ENCODE measurements around the gene LRFN2. TPM values are rescaled to one million over a fixed set of nuclear protein-coding genes. Genes with fewer than 3 reads are reported as not detected.

The LRFN2 gene
- total and polyA plus RNA-seq, 5 donors from 2014 or later, result not detected

DNA sequence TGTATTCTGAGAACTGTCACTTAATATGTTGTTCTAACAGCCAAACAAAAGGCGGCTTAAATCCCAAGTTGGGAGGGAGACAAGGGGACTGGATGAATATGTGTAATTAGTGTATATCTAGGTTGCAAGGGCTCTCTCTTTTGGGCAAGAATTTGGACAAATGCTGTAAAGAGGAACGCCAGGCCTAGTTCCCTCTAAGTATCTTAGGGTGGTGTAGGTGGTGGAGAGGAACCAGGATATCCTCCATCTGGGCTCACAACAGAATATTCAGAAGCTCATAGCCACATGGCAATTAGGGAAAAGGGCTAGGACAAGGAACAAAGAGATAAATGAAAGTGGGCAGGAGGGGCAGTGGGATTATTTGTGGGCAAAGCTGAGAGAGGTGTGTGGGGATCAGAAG, 149.5 kb downstream of the LRFN2 start:
- no peak for ATAC-seq (ENCODE audit: low read depth in 2 of 2)
- Histone ChIP-seq H3K9me3 (ENCODE audit: control insufficient read depth in 2 of 2, low read length in 2 of 2) (no peaks in the 10 kb centered on the region), H3K36me3 (ENCODE audit: control insufficient read depth, insufficient read depth, low read length) (no peaks in the 10 kb centered on the region), H3K27me3 (ENCODE audit: control insufficient read depth, insufficient read depth, low read length) (no peaks in the 10 kb centered on the region), H3K27ac (ENCODE audit: insufficient read depth, low read length, poor library complexity, severe bottlenecking) (no peak overlapping the region), H3K4me3 (ENCODE audit: low read depth, low read length) (no peak overlapping the region), H3K4me1 (ENCODE audit: control insufficient read depth, insufficient read depth, low read length, poor library complexity, severe bottlenecking) (no peaks in the 10 kb centered on the region)
- H3K9me3 Mint-ChIP-seq, result peaks cover 0 to 1% (median 0%) of the 10 kb centered on the region in 7 donors
- no peaks in the 10 kb centered on the region for H3K36me3 Mint-ChIP-seq
- no peak overlapping the region for H3K27ac Mint-ChIP-seq
- H3K4me3 Mint-ChIP-seq, result no peak overlapping the region
- DNase-seq, result no peak
- H3K27me3 Mint-ChIP-seq, result peaks cover 6% of the 10 kb centered on the region
- no peaks in the 10 kb centered on the region for H3K4me1 Mint-ChIP-seq

DNA sequence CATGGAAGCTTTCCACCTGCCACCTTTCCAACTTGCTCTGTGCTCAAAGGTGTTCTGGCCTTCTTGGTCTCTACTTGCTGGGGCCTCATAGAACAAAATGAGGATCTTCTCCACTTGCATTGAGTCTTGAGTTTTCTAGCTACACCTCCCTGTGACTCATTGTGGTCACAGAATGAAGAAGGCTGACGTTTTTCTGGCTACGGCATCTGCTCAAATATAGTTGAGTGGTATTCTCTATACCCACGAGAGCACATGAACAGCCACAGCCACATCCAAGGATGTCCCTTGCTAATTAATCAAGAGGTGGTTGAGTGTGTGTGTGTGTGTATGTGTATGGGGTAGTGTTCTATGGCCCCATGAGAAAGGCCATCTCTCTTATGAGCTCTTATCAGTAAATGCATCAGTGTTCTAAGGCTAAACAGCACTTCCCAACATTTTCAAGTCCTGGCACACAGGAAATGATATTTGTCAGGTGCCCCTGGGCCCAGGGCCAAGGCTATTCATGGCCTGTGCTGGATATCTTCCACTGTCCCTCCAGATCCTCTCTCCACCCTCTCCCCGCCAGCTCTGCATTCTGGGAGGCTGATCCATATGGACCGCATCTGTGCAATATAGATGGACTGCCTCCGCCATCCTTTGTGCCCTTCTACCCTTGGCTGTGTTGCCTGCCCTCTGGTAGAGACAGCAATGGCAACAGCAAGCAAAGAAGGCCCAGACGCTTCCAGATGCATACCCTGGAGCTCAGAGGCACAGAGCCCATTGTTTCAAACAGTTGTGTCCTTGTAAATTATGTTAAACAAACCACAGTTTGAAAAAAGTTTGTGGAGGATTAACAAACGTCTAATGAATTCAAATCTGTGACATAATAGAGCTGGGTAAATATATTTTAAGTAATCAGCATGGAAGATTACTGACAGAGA, 150.2 kb downstream of the LRFN2 start:
- H3K4me3 Mint-ChIP-seq, result peak overlapping the region in 1 of 4 donors; percentile 17
- no peaks in the 10 kb centered on the region for H3K36me3 Mint-ChIP-seq
- Histone ChIP-seq H3K4me1 (ENCODE audit: control insufficient read depth, insufficient read depth, low read length, poor library complexity, severe bottlenecking) (no peaks in the 10 kb centered on the region), H3K4me3 (ENCODE audit: low read depth, low read length) (no peak overlapping the region), H3K9me3 (ENCODE audit: control insufficient read depth in 2 of 2, low read length in 2 of 2) (no peaks in the 10 kb centered on the region), H3K27me3 (ENCODE audit: control insufficient read depth, insufficient read depth, low read length) (no peaks in the 10 kb centered on the region), H3K27ac (ENCODE audit: insufficient read depth, low read length, poor library complexity, severe bottlenecking) (no peak overlapping the region), H3K36me3 (ENCODE audit: control insufficient read depth, insufficient read depth, low read length) (no peaks in the 10 kb centered on the region)
- H3K27ac Mint-ChIP-seq, result no peak overlapping the region
- ATAC-seq (ENCODE audit: low read depth in 2 of 2) (no peak), DNase-seq (no peak)
- H3K9me3 Mint-ChIP-seq, result peaks cover 0 to 1% (median 0%) of the 10 kb centered on the region in 7 donors
- no peaks in the 10 kb centered on the region for H3K4me1 Mint-ChIP-seq
- H3K27me3 Mint-ChIP-seq, result peaks cover 6% of the 10 kb centered on the region

DNA sequence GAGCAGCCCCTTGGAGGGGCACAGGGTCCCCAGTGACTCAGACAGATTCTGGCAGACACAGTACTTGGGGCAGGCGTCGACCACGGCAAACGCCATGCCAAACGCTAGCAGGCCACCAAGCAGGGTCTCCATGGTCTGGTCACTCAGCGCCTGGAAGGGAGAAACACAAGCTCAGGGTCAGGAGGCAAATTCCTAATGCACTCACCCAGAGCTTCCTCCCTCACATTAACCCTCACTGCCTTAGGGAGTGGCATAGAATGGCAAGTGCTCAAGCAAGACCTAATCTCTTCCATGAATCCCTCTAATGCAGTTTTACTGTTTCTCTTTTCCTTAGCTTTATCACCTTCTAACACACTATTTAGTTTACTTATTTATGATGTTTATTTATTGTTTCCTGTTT, 154.2 kb downstream of the LRFN2 start:
- no peak overlapping the region for H3K27ac ChIP-seq (ENCODE audit: insufficient read depth, low read length, poor library complexity, severe bottlenecking)
- Mint-ChIP-seq H3K36me3 (no peaks in the 10 kb centered on the region), H3K27me3 (peaks cover 6% of the 10 kb centered on the region), H3K27ac (no peak overlapping the region), H3K4me1 (no peaks in the 10 kb centered on the region), H3K4me3 (no peak overlapping the region), H3K9me3 (peaks cover 0 to 1% (median 0%) of the 10 kb centered on the region in 7 donors)
- H3K27me3 ChIP-seq (ENCODE audit: control insufficient read depth, insufficient read depth, low read length), result peaks cover 2% of the 10 kb centered on the region
- no peak for ATAC-seq (ENCODE audit: low read depth in 2 of 2)
- H3K9me3 ChIP-seq (ENCODE audit: control insufficient read depth in 2 of 2, low read length in 2 of 2), result no peaks in the 10 kb centered on the region
- H3K36me3 ChIP-seq (ENCODE audit: control insufficient read depth, insufficient read depth, low read length), result no peaks in the 10 kb centered on the region
- H3K4me1 ChIP-seq (ENCODE audit: control insufficient read depth, insufficient read depth, low read length, poor library complexity, severe bottlenecking), result no peaks in the 10 kb centered on the region
- no peak for DNase-seq
- H3K4me3 ChIP-seq (ENCODE audit: low read depth, low read length), result no peak overlapping the region

DNA sequence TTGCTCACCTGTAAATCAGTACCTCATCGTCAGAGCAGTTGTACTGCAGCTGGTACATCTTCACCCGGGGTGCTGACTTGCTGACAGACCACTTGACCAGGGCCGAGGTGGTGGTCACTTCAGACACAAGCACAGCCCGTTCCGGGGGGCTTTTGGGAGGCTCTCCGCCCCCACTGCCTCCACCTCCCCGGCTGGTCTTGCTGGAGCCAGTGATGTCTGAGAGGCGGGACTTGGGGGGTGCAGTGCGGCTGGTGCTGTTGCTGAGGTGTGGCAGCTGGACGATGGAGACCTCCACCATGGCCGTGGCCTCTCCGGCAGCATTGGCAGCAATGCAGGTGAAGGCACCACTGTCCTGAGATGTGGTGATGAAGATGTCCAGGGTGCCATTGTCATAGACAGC, 155.5 kb downstream of the LRFN2 start:
- H3K27me3 ChIP-seq (ENCODE audit: control insufficient read depth, insufficient read depth, low read length), result peaks cover 3% of the 10 kb centered on the region
- ATAC-seq (ENCODE audit: low read depth in 2 of 2), result no peak

DNA sequence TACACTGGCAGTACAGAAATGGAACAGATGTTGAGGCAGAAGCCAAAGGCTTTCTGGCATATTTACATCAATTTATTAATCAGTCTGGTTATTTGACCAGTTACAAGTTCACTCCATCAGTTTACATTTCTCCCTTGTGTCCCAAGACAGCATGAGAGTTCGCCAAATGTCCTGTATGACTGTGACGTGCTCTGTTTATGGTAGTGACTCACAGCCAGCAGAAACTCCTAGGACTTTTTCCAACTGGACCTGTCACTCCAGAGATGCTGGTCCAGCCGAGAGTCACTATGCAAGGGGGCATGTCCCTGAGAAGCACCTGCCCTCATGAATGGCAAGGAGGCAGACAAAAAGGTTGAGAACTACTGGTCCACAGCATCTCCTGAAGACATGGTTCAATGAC, 160.0 kb downstream of the LRFN2 start:
- no peak for ATAC-seq (ENCODE audit: low read depth in 2 of 2)
- H3K9me3 Mint-ChIP-seq, result no peaks in the 10 kb centered on the region
- no peak overlapping the region for H3K4me3 Mint-ChIP-seq
- Histone ChIP-seq H3K27me3 (ENCODE audit: control insufficient read depth, insufficient read depth, low read length) (peaks cover 3% of the 10 kb centered on the region), H3K4me1 (ENCODE audit: control insufficient read depth, insufficient read depth, low read length, poor library complexity, severe bottlenecking) (no peaks in the 10 kb centered on the region), H3K27ac (ENCODE audit: insufficient read depth, low read length, poor library complexity, severe bottlenecking) (no peak overlapping the region), H3K36me3 (ENCODE audit: control insufficient read depth, insufficient read depth, low read length) (no peaks in the 10 kb centered on the region), H3K4me3 (ENCODE audit: low read depth, low read length) (no peak overlapping the region), H3K9me3 (ENCODE audit: control insufficient read depth in 2 of 2, low read length in 2 of 2) (no peaks in the 10 kb centered on the region)
- no peaks in the 10 kb centered on the region for H3K36me3 Mint-ChIP-seq
- H3K27me3 Mint-ChIP-seq, result peaks cover 5% of the 10 kb centered on the region
- no peaks in the 10 kb centered on the region for H3K4me1 Mint-ChIP-seq
- no peak for DNase-seq
- no peak overlapping the region for H3K27ac Mint-ChIP-seq

More for the DNA sequence above, 155.5 kb downstream of the LRFN2 start:
- H3K4me1 Mint-ChIP-seq, result no peaks in the 10 kb centered on the region
- no peaks in the 10 kb centered on the region for H3K36me3 Mint-ChIP-seq
- no peak overlapping the region for H3K27ac Mint-ChIP-seq
- no peaks in the 10 kb centered on the region for H3K4me1 ChIP-seq (ENCODE audit: control insufficient read depth, insufficient read depth, low read length, poor library complexity, severe bottlenecking)
- H3K27ac ChIP-seq (ENCODE audit: insufficient read depth, low read length, poor library complexity, severe bottlenecking), result no peak overlapping the region
- H3K4me3 Mint-ChIP-seq, result no peak overlapping the region
- no peaks in the 10 kb centered on the region for H3K36me3 ChIP-seq (ENCODE audit: control insufficient read depth, insufficient read depth, low read length)
- H3K9me3 Mint-ChIP-seq, result peaks cover 0 to 1% (median 0%) of the 10 kb centered on the region in 7 donors
- no peaks in the 10 kb centered on the region for H3K9me3 ChIP-seq (ENCODE audit: control insufficient read depth in 2 of 2, low read length in 2 of 2)
- no peak overlapping the region for H3K4me3 ChIP-seq (ENCODE audit: low read depth, low read length)
- peaks cover 2% of the 10 kb centered on the region for H3K27me3 Mint-ChIP-seq
- DNase-seq, result no peak

DNA sequence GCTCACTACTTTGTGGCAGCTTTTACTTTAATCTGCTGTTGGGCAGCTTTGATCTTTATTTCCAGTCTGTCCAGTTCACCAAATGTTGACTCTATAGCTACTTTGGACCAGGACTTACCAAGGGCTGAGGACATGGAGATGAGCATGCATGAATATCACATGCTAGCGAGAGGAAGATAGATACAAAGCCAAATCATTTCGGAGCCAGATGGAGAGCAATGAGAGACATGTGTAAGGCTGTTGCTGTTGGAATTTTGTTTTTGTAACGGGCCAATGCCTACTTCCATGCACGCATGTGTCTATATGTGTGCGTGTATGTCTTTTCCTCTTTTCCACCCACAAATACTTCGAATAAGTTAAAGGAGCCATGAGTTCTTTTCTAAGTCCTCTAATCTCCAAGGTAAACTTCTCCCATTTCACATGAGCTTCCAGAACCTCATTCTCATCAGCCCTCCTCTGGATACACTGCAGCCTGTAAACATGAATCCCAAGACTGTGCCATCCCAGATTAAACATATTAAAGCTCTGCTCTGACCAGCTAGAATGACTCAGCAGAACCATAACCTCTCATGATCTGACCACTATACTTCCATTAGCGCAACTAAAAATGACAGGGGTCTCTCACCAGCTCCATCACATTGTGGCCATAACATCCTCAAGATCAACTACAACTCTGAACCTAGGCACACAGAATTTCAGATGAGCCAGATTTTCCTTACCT, 160.7 kb downstream of the LRFN2 start:
- peaks cover 3% of the 10 kb centered on the region for H3K27me3 ChIP-seq (ENCODE audit: control insufficient read depth, insufficient read depth, low read length)
- no peak overlapping the region for H3K27ac Mint-ChIP-seq
- H3K9me3 ChIP-seq (ENCODE audit: control insufficient read depth in 2 of 2, low read length in 2 of 2), result no peaks in the 10 kb centered on the region
- H3K9me3 Mint-ChIP-seq, result no peaks in the 10 kb centered on the region
- no peak overlapping the region for H3K4me3 ChIP-seq (ENCODE audit: low read depth, low read length)
- no peak for DNase-seq
- no peak overlapping the region for H3K4me3 Mint-ChIP-seq
- H3K36me3 ChIP-seq (ENCODE audit: control insufficient read depth, insufficient read depth, low read length), result no peaks in the 10 kb centered on the region
- no peak for ATAC-seq (ENCODE audit: low read depth in 2 of 2)
- H3K27me3 Mint-ChIP-seq, result peaks cover 5% of the 10 kb centered on the region
- no peak overlapping the region for H3K27ac ChIP-seq (ENCODE audit: insufficient read depth, low read length, poor library complexity, severe bottlenecking)
- no peaks in the 10 kb centered on the region for H3K36me3 Mint-ChIP-seq
- H3K4me1 ChIP-seq (ENCODE audit: control insufficient read depth, insufficient read depth, low read length, poor library complexity, severe bottlenecking), result no peaks in the 10 kb centered on the region
- no peaks in the 10 kb centered on the region for H3K4me1 Mint-ChIP-seq

DNA sequence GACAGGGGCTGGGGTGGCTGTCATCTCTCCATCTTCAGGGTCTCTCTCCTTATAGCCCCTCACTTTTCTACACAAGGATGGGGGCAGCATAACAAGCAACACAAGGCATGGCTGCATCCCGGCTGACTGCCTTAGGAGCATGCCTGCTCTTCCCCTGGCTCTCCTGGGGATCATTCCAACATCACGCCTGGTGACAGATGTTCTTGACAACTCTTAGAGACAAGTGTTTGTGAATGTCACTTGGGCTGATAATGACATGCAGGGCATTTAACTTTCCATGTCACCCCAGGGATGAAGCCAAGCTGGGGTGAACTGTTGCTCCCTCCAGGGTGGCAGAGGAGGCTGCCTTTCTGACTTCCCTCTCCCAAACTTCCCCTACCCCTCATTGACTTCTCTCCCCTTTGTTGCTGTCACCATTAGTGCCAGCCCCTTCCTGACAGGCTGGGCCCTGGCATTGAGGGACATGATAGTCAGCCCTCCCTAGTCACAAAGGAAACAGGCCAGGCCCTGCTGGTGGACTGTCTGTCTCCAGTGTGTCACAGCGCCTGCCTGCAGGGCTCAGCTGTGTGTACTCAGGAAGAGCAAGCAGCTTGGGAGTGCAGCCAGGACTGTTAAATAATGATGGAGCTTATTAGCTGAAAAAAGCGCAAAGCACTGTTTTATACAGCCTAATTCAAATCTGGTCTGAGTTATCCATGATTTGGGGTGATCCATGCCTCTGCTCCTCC, 161.8 kb downstream of the LRFN2 start:
- ATAC-seq (ENCODE audit: low read depth in 2 of 2) (no peak), DNase-seq (no peak)
- Mint-ChIP-seq H3K27me3 (peaks cover 5% of the 10 kb centered on the region), H3K27ac (peak overlapping the region in 1 of 3 donors; percentile 81), H3K4me1 (no peaks in the 10 kb centered on the region), H3K4me3 (no peak overlapping the region), H3K9me3 (no peaks in the 10 kb centered on the region), H3K36me3 (no peaks in the 10 kb centered on the region)
- Histone ChIP-seq H3K4me1 (ENCODE audit: control insufficient read depth, insufficient read depth, low read length, poor library complexity, severe bottlenecking) (no peaks in the 10 kb centered on the region), H3K36me3 (ENCODE audit: control insufficient read depth, insufficient read depth, low read length) (no peaks in the 10 kb centered on the region), H3K27ac (ENCODE audit: insufficient read depth, low read length, poor library complexity, severe bottlenecking) (no peak overlapping the region), H3K9me3 (ENCODE audit: control insufficient read depth in 2 of 2, low read length in 2 of 2) (no peaks in the 10 kb centered on the region), H3K4me3 (ENCODE audit: low read depth, low read length) (no peak overlapping the region), H3K27me3 (ENCODE audit: control insufficient read depth, insufficient read depth, low read length) (peaks cover 3% of the 10 kb centered on the region)
